ENCODE results near the gene PLCD3.

The PLCD3 gene

GRCh38 chr17:45120558-45120957 is 11.8 kb downstream of the PLCD3 start:
- Histone ChIP-seq H3K27ac (no peak overlapping the region), H3K4me3 (no peak overlapping the region)
- TF ChIP-seq, protein P1, sequence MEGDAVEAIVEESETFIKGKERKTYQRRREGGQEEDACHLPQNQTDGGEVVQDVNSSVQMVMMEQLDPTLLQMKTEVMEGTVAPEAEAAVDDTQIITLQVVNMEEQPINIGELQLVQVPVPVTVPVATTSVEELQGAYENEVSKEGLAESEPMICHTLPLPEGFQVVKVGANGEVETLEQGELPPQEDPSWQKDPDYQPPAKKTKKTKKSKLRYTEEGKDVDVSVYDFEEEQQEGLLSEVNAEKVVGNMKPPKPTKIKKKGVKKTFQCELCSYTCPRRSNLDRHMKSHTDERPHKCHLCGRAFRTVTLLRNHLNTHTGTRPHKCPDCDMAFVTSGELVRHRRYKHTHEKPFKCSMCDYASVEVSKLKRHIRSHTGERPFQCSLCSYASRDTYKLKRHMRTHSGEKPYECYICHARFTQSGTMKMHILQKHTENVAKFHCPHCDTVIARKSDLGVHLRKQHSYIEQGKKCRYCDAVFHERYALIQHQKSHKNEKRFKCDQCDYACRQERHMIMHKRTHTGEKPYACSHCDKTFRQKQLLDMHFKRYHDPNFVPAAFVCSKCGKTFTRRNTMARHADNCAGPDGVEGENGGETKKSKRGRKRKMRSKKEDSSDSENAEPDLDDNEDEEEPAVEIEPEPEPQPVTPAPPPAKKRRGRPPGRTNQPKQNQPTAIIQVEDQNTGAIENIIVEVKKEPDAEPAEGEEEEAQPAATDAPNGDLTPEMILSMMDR (IDR thresholded peaks at IDR 0.05) = no peak
- DNase-seq (ENCODE audit: low spot score) = no peak

DNA sequence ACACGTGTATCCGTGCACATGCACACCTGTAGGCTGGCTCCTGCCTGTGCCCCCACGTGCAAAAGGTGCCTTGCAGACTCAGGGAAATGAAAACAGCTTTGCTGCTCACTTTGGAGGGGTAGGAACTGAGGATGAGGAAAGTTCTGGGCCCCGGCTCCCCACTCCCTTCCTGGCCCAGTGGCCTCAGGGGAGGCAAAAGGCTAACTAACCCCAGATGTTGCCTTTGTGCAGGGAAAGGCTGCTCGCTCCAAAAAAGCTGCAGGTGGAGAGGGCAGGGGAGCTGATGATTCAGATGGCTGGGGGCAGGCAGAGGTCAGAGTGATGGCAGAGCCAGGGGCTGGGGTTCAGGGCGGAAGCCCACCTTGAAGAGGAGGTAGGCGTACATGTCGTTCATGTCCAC is 12.4 kb downstream of the PLCD3 start:
- TF ChIP-seq, protein P1 (IDR thresholded peaks at IDR 0.05) = no peak
- Histone ChIP-seq H3K27ac (no peak overlapping the region), H3K4me3 (no peak overlapping the region)
- DNase-seq (ENCODE audit: low spot score) = no peak

GRCh38 chr17:45118691-45119090 is 13.6 kb downstream of the PLCD3 start:
- no peak for DNase-seq (ENCODE audit: low spot score)
- Histone ChIP-seq H3K4me3 (no peak overlapping the region), H3K27ac (no peak overlapping the region)
- TF ChIP-seq, protein P1 (IDR thresholded peaks at IDR 0.05) = no peak

- TF ChIP-seq, protein P1 (IDR thresholded peaks at IDR 0.05) = no peak
- Histone ChIP-seq H3K4me3 (no peak overlapping the region), H3K27ac (no peak overlapping the region)
- DNase-seq (ENCODE audit: low spot score) = no peak
Observed at GRCh38 chr17:45117848-45118646, 14.3 kb downstream of the PLCD3 start.

- Histone ChIP-seq H3K27ac (no peak overlapping the region), H3K4me3 (no peak overlapping the region)
- no peak for DNase-seq (ENCODE audit: low spot score)
- TF ChIP-seq, protein P1 (IDR thresholded peaks at IDR 0.05) = no peak
Observed at GRCh38 chr17:45117334-45117733, 15.0 kb downstream of the PLCD3 start.

DNA sequence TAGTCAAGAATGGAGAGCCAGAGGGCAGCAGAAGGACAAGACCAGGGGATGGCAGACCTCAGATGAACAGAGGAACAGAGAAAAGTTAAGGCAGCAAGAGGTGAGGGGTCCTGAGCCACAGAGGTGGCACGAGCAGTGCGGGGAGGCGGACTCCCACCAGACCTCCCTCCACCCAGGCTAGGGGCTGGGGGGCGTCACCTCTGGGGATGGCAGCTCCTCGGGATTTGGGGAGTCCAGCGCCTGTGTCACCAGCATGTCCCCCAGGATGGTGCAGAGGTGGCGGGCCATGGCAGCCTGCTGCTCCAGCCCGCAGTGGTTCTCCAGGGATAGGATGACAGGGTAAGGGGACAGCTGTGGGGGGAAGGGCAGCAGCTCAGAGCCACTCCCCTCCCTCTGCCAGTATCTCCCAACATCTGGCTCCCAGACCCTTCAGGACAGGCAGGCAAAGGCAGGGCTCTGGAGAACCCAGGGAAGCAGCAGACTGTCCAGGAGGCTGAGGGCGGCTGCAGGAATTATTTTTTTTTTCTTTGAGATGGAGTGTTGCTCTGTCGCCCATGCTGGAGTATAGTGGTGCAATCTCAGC is 15.8 kb downstream of the PLCD3 start:
- Histone ChIP-seq H3K4me3 (no peak overlapping the region), H3K27ac (no peak overlapping the region)
- TF ChIP-seq, protein P1 (IDR thresholded peaks at IDR 0.05) = no peak
- no peak for DNase-seq (ENCODE audit: low spot score)

DNA sequence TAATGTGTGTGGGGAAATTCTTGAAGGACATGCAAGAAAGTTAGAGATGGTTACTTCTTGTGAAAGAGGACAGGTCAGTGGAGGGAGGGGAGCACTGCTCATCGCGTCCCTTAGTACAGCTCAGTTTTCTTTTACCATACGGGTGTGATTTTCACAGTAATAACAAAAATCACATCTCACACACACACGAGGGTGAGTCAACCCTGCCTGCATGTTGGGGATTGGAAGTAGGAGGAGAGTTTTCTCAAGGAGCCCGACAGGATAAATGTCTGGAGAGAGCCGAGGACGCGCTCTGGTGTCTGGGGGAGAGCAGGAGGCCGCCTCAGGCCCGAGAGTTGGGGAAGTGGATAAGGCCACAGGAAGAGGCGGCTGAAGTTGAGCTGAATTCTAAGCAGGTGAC is 16.4 kb downstream of the PLCD3 start:
- TF ChIP-seq, protein P1 (IDR thresholded peaks at IDR 0.05) = no peak
- Histone ChIP-seq H3K27ac (no peak overlapping the region), H3K4me3 (no peak overlapping the region)
- DNase-seq (ENCODE audit: low spot score) = no peak
